Uterus (tissue), 4 donors: Measurements from ENCODE around the gene GAREM1. TPM values are rescaled to one million over a fixed set of nuclear protein-coding genes. Genes with fewer than 3 reads are reported as not detected.

Experiments used
- DNase-seq, 2 donors: peaks; one replicate each; pipeline ENCODE4 v3.0.0-alpha.2; 2019 to 2020
- H3K27ac ChIP-seq, 2 donors: fragments of 200-600 bp; sonication (generic); 1 replicate in 1 of 2; 2 replicates in 1 of 2; pipeline ENCODE4 v1.5.1; 2016 to 2018
- H3K27me3 ChIP-seq, 2 donors: fragments of 200-600 bp; sonication (generic); one replicate each; pipeline ENCODE4 v1.5.1; 2018 to 2019; ENCODE audit warnings: control low read depth in 1 of 2
- H3K36me3 ChIP-seq, 2 donors: fragments of 200-600 bp; sonication (generic); one replicate each; pipeline ENCODE4 v1.5.1; 2019; ENCODE audit warnings: control low read depth in 1 of 2
- H3K4me1 ChIP-seq, 2 donors: fragments of 200-600 bp; sonication (generic); one replicate each; pipeline ENCODE4 v1.5.1; 2018 to 2019; ENCODE audit warnings: control low read depth in 1 of 2
- H3K4me3 ChIP-seq, 2 donors: fragments of 200-600 bp; sonication (generic); 1 replicate in 1 of 2; 2 replicates in 1 of 2; pipeline ENCODE4 v1.5.1; 2018 to 2019; ENCODE audit warnings: mild to moderate bottlenecking in 1 of 2
- H3K9me3 ChIP-seq, 2 donors: fragments of 200-600 bp; sonication (generic); one replicate each; pipeline ENCODE4 v1.5.1; 2019; ENCODE audit warnings: control low read depth in 1 of 2
- CTCF ChIP-seq, 4 experiments: fragments of 200-600 bp in 2 of 4; fragments of 450-650 bp in 2 of 4; sonication (generic) in 2 of 4; IDR thresholded peaks; one replicate each; pipeline ENCODE4 v1.5.1; 2016 to 2019; ENCODE audit warnings: antibody characterized with exemption in 4 of 4, mild to moderate bottlenecking in 2 of 4, moderate library complexity in 1 of 4
- POLR2A ChIP-seq, 2 donors: fragments of 450-650 bp; IDR thresholded peaks; one replicate each; pipeline ENCODE4 v1.6.1; 2016; ENCODE audit warnings: antibody characterized with exemption in 2 of 2, mild to moderate bottlenecking in 1 of 2, moderate library complexity in 1 of 2
- intact Hi-C: fragments of 100-400 bp; cut with DNase I; formaldehyde crosslinking; loops from one replicate; pipeline ENCODE4 v1.15.1; 2023; ENCODE audit warnings: low total_unique reads
- total RNA-seq, 4 donors: library from RNA; depleted of rRNA in 3 of 4; stranded (reverse); fragments of >200 nt in 3 of 4; gene quantifications; one replicate each; pipeline versions ENCODE4 v1.1.0 to v1.2.4, GENCODE V29; 2014 to 2023
- donor health status: DM: yes; HTN: yes; CAD: no.

Gene GAREM1
- total RNA-seq, 4 donors from 2014 or later, result 1.5 to 12.0 (median 5.9) TPM

GRCh38 chr18:32258148-32258547, 212.5 kb downstream of the GAREM1 start:
- Histone ChIP-seq H3K4me3 (no peak overlapping the region), H3K27me3 (no peaks in the 10 kb centered on the region), H3K4me1 (no peaks in the 10 kb centered on the region), H3K27ac (no peak overlapping the region), H3K36me3 (no peaks in the 10 kb centered on the region), H3K9me3 (no peaks in the 10 kb centered on the region)
- DNase-seq, result no peak
- TF ChIP-seq CTCF (IDR thresholded peaks at IDR 0.05) (no peak), POLR2A (IDR thresholded peaks at IDR 0.05) (no peak)
- intact Hi-C loops, result no loop called here

DNA sequence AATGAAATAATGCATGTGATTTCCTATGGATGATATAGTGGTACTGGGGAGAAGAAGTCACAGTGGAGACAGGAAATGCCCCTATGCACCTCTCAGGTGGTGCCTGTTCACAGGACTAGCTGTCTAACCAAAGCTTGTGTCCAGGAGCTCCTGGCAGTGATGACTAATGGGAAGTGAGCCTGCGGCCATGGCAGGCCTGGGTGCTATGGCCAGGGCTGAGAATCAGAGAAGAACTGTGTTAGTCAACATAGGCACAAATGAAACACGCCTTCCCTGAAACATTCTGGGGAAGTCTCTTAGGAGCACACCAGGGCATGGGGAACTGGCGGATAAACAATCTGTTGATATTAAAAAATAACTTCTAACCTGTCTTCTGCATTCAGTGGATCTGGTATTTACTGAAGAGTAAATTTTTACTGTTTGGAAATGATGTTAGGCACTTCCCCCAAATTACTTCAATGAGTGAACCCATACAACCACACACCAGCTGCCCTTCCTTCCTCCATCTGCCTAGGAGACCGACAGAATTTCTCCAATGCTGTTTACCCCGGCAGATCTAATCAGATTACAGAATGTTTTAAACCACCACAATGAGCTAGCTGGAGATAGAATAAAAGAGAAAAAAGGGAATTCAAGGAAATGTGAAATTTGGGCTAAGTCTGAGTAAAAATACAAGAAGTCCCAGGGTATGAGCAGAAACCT, 213.4 kb downstream of the GAREM1 start:
- DNase-seq, result no peak
- Histone ChIP-seq H3K4me3 (no peak overlapping the region), H3K27me3 (no peaks in the 10 kb centered on the region), H3K36me3 (no peaks in the 10 kb centered on the region), H3K27ac (no peak overlapping the region), H3K4me1 (no peaks in the 10 kb centered on the region), H3K9me3 (no peaks in the 10 kb centered on the region)
- TF ChIP-seq POLR2A (IDR thresholded peaks at IDR 0.05) (no peak), CTCF (IDR thresholded peaks at IDR 0.05) (no peak)
- intact Hi-C loops, result no loop called here

DNA sequence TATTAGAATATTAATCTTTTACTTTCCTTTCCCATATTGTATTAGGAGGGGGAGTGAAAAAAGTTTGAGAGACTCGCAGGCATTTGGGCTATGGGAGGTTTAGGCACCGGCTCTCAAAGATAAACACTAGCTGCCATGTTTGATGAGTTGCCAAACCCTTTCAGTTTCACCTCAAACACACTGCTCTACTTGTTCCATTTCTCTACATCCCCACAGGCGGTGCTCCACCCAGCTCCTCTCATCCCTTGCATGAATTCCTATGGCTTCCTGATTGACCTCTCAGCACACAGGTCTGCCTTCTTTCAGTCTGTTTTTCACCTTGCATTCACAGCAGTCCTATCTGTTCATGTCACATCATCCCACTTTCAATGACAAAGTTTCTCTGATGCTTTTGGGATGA, 215.1 kb downstream of the GAREM1 start:
- no peaks in the 10 kb centered on the region for H3K4me1 ChIP-seq
- no peak for DNase-seq
- TF ChIP-seq CTCF (IDR thresholded peaks at IDR 0.05) (no peak), POLR2A (IDR thresholded peaks at IDR 0.05) (no peak)
- H3K9me3 ChIP-seq, result no peaks in the 10 kb centered on the region
- no peak overlapping the region for H3K4me3 ChIP-seq
- intact Hi-C loops, result no loop called here
- no peaks in the 10 kb centered on the region for H3K27me3 ChIP-seq
- no peaks in the 10 kb centered on the region for H3K36me3 ChIP-seq
- H3K27ac ChIP-seq, result no peak overlapping the region

- H3K27ac ChIP-seq, result no peak overlapping the region
- no peak overlapping the region for H3K4me3 ChIP-seq
- no peaks in the 10 kb centered on the region for H3K36me3 ChIP-seq
- no peak for DNase-seq
- H3K27me3 ChIP-seq, result peaks cover 0 to 4% of the 10 kb centered on the region in 2 donors
- H3K9me3 ChIP-seq, result no peaks in the 10 kb centered on the region
- H3K4me1 ChIP-seq, result no peaks in the 10 kb centered on the region
- TF ChIP-seq CTCF (IDR thresholded peaks at IDR 0.05) (no peak), POLR2A (IDR thresholded peaks at IDR 0.05) (no peak)
- intact Hi-C loops, result no loop called here
Measured at GRCh38 chr18:32252141-32252860, 218.4 kb downstream of the GAREM1 start.

DNA sequence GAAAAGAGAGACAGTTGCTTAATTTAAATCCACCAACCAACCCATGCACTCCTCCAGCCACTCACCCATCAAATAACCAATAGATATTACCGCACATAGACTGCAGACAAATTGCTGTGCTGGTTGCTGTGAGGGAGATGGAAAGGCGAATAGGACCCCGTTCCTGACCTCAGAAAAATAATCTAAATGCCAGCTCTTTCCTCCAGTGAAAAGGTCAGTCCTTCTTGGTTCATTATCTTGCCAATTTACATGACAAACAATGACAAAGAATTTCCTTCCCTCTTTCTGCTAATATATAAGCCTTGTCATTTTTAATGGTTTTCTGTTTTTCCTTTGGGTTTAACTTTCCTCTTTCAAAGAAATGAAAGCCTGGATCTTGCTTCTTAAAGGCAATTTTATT, 219.2 kb downstream of the GAREM1 start:
- H3K36me3 ChIP-seq, result no peaks in the 10 kb centered on the region
- DNase-seq, result no peak
- H3K27ac ChIP-seq, result no peak overlapping the region
- H3K27me3 ChIP-seq, result peaks cover 0 to 4% of the 10 kb centered on the region in 2 donors
- TF ChIP-seq CTCF (IDR thresholded peaks at IDR 0.05), result no peak
- no peak for TF ChIP-seq POLR2A (IDR thresholded peaks at IDR 0.05)
- no peak overlapping the region for H3K4me3 ChIP-seq
- no peaks in the 10 kb centered on the region for H3K9me3 ChIP-seq
- intact Hi-C loops, result no loop called here
- no peaks in the 10 kb centered on the region for H3K4me1 ChIP-seq
